Ovary (tissue), 3 donors: Measurements from ENCODE around the gene SLC25A47.

Experiments used
- EP300 ChIP-seq: sonication (generic); formaldehyde crosslinking; IDR thresholded peaks from one replicate; pipeline ENCODE4 v1.6.1; 2017; ENCODE audit warnings: antibody characterized with exemption
- POLR2A ChIP-seq: fragments of 450-650 bp; IDR thresholded peaks from one replicate; pipeline ENCODE4 v1.6.1; 2017; ENCODE audit warnings: antibody characterized with exemption, mild to moderate bottlenecking, moderate library complexity
- TF ChIP-seq, protein P1 (sequence below), 3 donors: fragments of 450-650 bp in 2 of 3; fragments of 200-600 bp in 1 of 3; IDR thresholded peaks; one replicate each; pipeline versions ENCODE4 v1.5.1 to v1.8.0; 2016 to 2022; ENCODE audit warnings: antibody characterized with exemption in 3 of 3, mild to moderate bottlenecking in 1 of 3
- donor health status: DM: no; HTN: no; CAD: no.

DNA sequence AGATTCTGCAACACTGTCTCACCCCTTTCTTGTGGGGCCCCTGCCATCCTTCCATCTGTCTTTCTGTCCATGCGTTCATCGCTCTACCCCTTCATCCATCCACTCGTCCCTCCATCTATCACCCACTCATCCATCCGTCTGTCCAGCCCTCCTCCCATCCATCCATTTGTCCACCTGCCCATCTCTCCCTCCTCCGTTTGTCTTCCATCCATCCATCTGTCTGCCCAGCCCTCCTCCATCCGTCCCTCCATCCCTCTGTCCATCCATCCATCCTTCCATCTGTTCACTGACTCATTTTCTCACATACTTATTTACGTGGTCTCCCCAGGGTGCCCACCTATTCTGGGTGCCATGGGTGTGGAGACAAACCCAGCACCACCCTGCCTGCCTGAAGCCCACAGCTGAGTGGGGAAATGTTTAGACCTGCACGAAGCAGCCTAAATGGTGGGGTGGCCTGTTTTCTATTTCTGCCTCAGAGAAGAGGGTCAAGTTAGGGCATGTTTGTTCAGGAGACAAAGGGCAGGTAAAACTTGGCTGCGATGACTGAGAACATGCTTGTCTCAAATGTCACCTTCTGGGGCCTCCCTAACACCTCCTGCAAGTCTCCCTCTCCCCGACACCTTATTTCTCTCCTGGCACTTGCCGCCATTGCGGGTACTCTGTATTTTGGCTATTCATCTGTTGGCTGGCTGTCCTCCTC is 2.8 kb upstream of the SLC25A47 start:
- no peak for TF ChIP-seq POLR2A
- TF ChIP-seq, protein P1, sequence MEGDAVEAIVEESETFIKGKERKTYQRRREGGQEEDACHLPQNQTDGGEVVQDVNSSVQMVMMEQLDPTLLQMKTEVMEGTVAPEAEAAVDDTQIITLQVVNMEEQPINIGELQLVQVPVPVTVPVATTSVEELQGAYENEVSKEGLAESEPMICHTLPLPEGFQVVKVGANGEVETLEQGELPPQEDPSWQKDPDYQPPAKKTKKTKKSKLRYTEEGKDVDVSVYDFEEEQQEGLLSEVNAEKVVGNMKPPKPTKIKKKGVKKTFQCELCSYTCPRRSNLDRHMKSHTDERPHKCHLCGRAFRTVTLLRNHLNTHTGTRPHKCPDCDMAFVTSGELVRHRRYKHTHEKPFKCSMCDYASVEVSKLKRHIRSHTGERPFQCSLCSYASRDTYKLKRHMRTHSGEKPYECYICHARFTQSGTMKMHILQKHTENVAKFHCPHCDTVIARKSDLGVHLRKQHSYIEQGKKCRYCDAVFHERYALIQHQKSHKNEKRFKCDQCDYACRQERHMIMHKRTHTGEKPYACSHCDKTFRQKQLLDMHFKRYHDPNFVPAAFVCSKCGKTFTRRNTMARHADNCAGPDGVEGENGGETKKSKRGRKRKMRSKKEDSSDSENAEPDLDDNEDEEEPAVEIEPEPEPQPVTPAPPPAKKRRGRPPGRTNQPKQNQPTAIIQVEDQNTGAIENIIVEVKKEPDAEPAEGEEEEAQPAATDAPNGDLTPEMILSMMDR (IDR thresholded peaks at IDR 0.05): no peak
- no peak for TF ChIP-seq EP300
